Vagina (tissue), 2 donors: ENCODE results near the gene VIM. TPM values are rescaled to one million over a fixed set of nuclear protein-coding genes. Genes with fewer than 3 reads are reported as not detected.

ENCODE experiments used
- DNase-seq, 2 donors: peaks; one replicate each; pipeline ENCODE4 v3.0.0-alpha.2; 2017; ENCODE audit errors: extremely low spot score in 2 of 2
- H3K27ac ChIP-seq: fragments of 200-600 bp; sonication (generic); one replicate; pipeline ENCODE4 v1.5.1; 2019
- H3K27me3 ChIP-seq: fragments of 200-600 bp; sonication (generic); one replicate; pipeline ENCODE4 v1.5.1; 2019
- H3K36me3 ChIP-seq, 2 donors: fragments of 200-600 bp; sonication (generic); one replicate each; pipeline ENCODE4 v1.5.1; 2017 to 2019
- H3K4me1 ChIP-seq: fragments of 200-600 bp; sonication (generic); one replicate; pipeline ENCODE4 v1.5.1; 2019
- H3K4me3 ChIP-seq, 2 donors: fragments of 200-600 bp; sonication (generic); 1 replicate in 1 of 2; 2 replicates in 1 of 2; pipeline ENCODE4 v1.5.1; 2016 to 2019
- H3K9me3 ChIP-seq: fragments of 200-600 bp; sonication (generic); one replicate; pipeline ENCODE4 v1.5.1; 2019
- CTCF ChIP-seq, 3 experiments: fragments of 450-650 bp in 2 of 3; fragments of 200-600 bp in 1 of 3; sonication (generic) in 1 of 3; IDR thresholded peaks; one replicate each; pipeline ENCODE4 v1.5.1; 2017 to 2019; ENCODE audit warnings: antibody characterized with exemption in 3 of 3, mild to moderate bottlenecking in 2 of 3, moderate library complexity in 2 of 3
- POLR2A ChIP-seq, 2 donors: fragments of 450-650 bp; IDR thresholded peaks; one replicate each; pipeline ENCODE4 v1.6.1; 2017; ENCODE audit warnings: antibody characterized with exemption in 2 of 2, mild to moderate bottlenecking in 2 of 2, moderate library complexity in 2 of 2
- POLR2AphosphoS5 ChIP-seq, 2 donors: sonication (generic); formaldehyde crosslinking; IDR thresholded peaks; one replicate each; pipeline ENCODE4 v1.9.0; 2017; ENCODE audit warnings: antibody characterized with exemption in 2 of 2, mild to moderate bottlenecking in 2 of 2, low read depth in 1 of 2; ENCODE audit not compliant: insufficient read depth in 1 of 2
- intact Hi-C: fragments of 100-400 bp; cut with DNase I; formaldehyde crosslinking; loops from one replicate; pipeline ENCODE4 v1.15.1; 2023
- total RNA-seq: library from RNA; depleted of rRNA; stranded (reverse); fragments of >200 nt; gene quantifications from one replicate; pipeline ENCODE4 v1.2.3, GENCODE V29; 2016

The VIM gene
- total RNA-seq, 1 donor from 2014 or later, result 2,692 TPM

DNA sequence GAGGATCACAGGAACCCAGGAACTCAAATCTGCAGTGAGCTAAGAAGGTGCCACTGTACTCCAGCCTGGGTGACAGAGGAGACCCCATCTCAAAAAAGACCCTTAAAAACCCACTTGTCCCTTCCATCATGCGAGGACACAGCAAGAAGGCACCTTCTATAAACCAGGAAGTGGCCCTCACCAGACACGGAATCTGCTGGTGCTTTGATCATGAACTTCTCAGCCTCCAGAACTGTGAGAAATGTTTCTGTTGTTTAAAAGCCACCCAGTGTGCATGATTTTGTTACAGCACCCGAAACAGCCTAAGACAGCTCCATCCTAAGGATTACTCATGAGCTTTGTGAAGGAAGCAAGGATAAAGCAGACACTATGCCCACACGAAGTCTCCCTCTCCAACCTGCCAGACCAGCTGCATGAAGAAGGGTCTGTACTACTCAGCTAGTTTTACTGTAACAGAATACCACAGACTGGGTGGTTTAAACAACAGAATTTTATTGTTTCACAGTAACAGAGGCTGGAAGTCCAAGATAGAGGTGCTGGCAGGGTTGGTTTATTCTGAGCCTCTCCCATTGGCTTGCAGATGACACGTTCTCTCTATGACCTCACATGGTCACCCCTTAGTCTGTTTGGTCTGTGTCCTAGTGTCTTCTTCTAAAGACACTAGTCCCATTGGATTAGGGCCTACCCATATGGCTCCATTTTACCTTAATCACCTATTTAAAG is 13.7 kb downstream of the VIM start:
- H3K27ac ChIP-seq, result no peak overlapping the region
- intact Hi-C loops, result no loop called here
- TF ChIP-seq POLR2AphosphoS5 (IDR thresholded peaks at IDR 0.05; ENCODE audit: insufficient read depth in 1 of 2, low read depth in 1 of 2) (no peak), POLR2A (IDR thresholded peaks at IDR 0.05) (no peak), CTCF (IDR thresholded peaks at IDR 0.05) (no peak)

DNA sequence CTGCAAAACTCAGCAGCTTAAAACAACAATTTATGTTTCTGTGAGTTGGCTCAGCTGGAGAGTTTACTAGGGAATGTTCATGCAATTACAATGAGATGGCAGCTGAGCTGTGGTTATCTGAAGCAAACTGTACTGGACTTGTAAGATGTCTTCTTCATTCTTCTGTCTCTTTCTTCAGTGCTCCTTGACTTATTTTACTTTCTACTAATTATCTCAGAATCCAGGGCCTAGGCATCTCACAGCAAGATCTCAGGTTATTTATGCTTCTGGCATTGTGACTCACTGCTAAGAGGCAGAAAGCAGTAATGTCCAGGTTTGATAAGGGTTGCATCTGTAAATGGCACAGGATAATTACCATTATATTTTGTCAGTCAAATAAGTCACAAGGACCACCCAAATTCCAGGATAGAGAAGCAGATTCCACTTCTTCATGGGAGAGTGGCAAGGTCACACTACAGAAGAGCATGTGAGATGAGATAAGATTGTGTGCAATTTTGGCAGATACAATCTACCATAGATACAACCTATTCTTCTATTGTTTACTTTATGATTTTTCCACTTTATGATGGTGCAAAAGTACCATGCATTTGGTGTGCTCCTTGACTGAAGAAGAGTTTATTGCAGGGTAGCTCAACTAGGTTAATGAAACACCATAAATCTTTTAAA is 16.8 kb downstream of the VIM start:
- no peaks in the 10 kb centered on the region for H3K36me3 ChIP-seq
- no peaks in the 10 kb centered on the region for H3K4me1 ChIP-seq
- no peaks in the 10 kb centered on the region for H3K9me3 ChIP-seq
- no peaks in the 10 kb centered on the region for H3K27me3 ChIP-seq
- H3K4me3 ChIP-seq, result no peak overlapping the region
- no peak overlapping the region for H3K27ac ChIP-seq
- no peak for DNase-seq
- TF ChIP-seq CTCF (IDR thresholded peaks at IDR 0.05) (no peak), POLR2AphosphoS5 (IDR thresholded peaks at IDR 0.05; ENCODE audit: insufficient read depth in 1 of 2, low read depth in 1 of 2) (no peak), POLR2A (IDR thresholded peaks at IDR 0.05) (no peak)
- intact Hi-C loops, result no loop called here

More for the DNA sequence above, 13.7 kb downstream of the VIM start:
- Histone ChIP-seq H3K4me3 (no peak overlapping the region), H3K4me1 (no peaks in the 10 kb centered on the region), H3K36me3 (peaks cover 0 to 12% of the 10 kb centered on the region in 2 donors), H3K9me3 (no peaks in the 10 kb centered on the region), H3K27me3 (no peaks in the 10 kb centered on the region)
- peak in 1 of 2 donors; percentile 9 for DNase-seq

DNA sequence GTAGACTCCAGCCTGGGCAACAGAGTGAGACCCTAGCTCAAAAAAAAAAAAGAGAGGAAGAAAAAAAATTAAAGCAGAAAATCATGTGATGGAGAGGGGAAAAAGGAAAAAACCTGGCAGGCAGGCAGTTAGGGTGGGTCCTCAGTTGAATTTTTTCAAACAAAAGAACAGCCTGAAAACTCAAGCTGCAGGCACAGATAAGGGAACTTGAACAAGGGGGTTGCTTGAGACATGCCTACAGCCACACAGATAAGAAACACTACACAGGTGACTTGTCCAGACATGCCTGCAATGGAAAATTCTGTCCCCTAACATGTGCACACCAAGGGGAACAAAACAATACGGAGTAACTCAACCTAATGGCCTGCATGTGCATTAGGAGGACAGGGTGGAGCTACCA is 19.2 kb downstream of the VIM start:
- H3K36me3 ChIP-seq, result no peaks in the 10 kb centered on the region
- intact Hi-C loops, result no loop called here

GRCh38 chr10:17248964-17249363 is 20.9 kb downstream of the VIM start:
- intact Hi-C loops, result no loop called here
- TF ChIP-seq POLR2A (IDR thresholded peaks at IDR 0.05), result no peak
- TF ChIP-seq POLR2AphosphoS5 (IDR thresholded peaks at IDR 0.05; ENCODE audit: insufficient read depth in 1 of 2, low read depth in 1 of 2), result no peak
- TF ChIP-seq CTCF (IDR thresholded peaks at IDR 0.05), result no peak

More for the DNA sequence above, 19.2 kb downstream of the VIM start:
- H3K4me1 ChIP-seq, result no peaks in the 10 kb centered on the region
- no peak overlapping the region for H3K4me3 ChIP-seq
- H3K9me3 ChIP-seq, result no peaks in the 10 kb centered on the region
- no peak for TF ChIP-seq CTCF (IDR thresholded peaks at IDR 0.05)
- TF ChIP-seq POLR2AphosphoS5 (IDR thresholded peaks at IDR 0.05; ENCODE audit: insufficient read depth in 1 of 2, low read depth in 1 of 2), result no peak
- no peaks in the 10 kb centered on the region for H3K27me3 ChIP-seq
- no peak overlapping the region for H3K27ac ChIP-seq
- no peak for DNase-seq

DNA sequence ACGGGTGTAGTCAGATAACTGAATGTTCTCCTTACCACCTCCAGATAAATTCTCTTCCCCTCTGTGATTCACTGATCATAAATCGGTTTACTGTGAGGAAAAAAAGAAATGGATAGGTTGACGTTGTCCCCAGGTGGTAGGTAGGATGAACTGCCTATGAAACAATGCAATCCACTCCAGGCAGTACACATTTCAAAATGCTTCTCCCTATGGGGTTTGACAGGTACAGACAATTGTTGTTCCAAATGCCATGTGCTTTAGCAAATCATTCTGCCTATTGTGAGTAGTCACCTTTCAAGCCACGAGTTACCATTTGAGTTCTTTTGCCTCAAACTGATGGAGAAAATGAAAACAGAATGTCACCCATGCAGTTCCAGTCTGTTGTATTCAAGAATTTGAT is 21.8 kb downstream of the VIM start:
- no peaks in the 10 kb centered on the region for H3K36me3 ChIP-seq
- no peaks in the 10 kb centered on the region for H3K9me3 ChIP-seq
- H3K27ac ChIP-seq, result no peak overlapping the region
- intact Hi-C loops, result loop anchor here (5.0 kb wide), 1 partner anchor 408 kb away; no protein-coding TSS in a partner anchor
- no peaks in the 10 kb centered on the region for H3K4me1 ChIP-seq
- TF ChIP-seq CTCF (IDR thresholded peaks at IDR 0.05) (peak in 1 of 3 experiments; percentile 13), POLR2AphosphoS5 (IDR thresholded peaks at IDR 0.05; ENCODE audit: insufficient read depth in 1 of 2, low read depth in 1 of 2) (no peak), POLR2A (IDR thresholded peaks at IDR 0.05) (no peak)
- no peak overlapping the region for H3K4me3 ChIP-seq
- H3K27me3 ChIP-seq, result no peaks in the 10 kb centered on the region
- no peak for DNase-seq

More at GRCh38 chr10:17248964-17249363, 20.9 kb downstream of the VIM start:
- H3K9me3 ChIP-seq, result no peaks in the 10 kb centered on the region
- no peaks in the 10 kb centered on the region for H3K4me1 ChIP-seq
- H3K36me3 ChIP-seq, result no peaks in the 10 kb centered on the region
- no peaks in the 10 kb centered on the region for H3K27me3 ChIP-seq
- H3K27ac ChIP-seq, result no peak overlapping the region
- no peak for DNase-seq
- H3K4me3 ChIP-seq, result no peak overlapping the region
